Measurements from ENCODE around the gene ATXN7.

GRCh38 chr3:64027658-64028057 is 164.0 kb downstream of the ATXN7 start:
- no peak for TF ChIP-seq CTCF (conservative IDR thresholded peaks at IDR 0.05 in 1 of 2, IDR thresholded peaks at IDR 0.05 in 1 of 2; ENCODE audit: low read depth in 1 of 2, low read length in 2 of 2)
- TF ChIP-seq EZH2 (IDR thresholded peaks at IDR 0.05; ENCODE audit: low read length, missing control alignments) = no peak

Measured in fibroblast of lung (primary cell).